H1 (cell line): ENCODE measurements around the gene MMAB. TPM values are rescaled to one million over a fixed set of nuclear protein-coding genes. Genes with fewer than 3 reads are reported as not detected.

ENCODE experiments used
- CTCF ChIA-PET: fragments of 300-600 bp; sonication (Branson Sonifier 250); formaldehyde crosslinking; loops from one replicate; lab custom pipeline; 2021; ENCODE audit not compliant: partially characterized antibody; lab: Charles Lee
- POLR2A ChIA-PET: fragments of 300-600 bp; sonication (Branson Sonifier 250); formaldehyde crosslinking; loops from one replicate; lab custom pipeline; 2021; ENCODE audit warnings: inconsistent platforms; ENCODE audit not compliant: partially characterized antibody; lab: Charles Lee
- DNase-seq, 2 experiments: peaks; one replicate each; pipeline versions ENCODE4 v3.0.0 to v3.0.0-alpha.2; 2010 to 2022; ENCODE audit warnings: low spot score in 2 of 2, low read depth in 1 of 2, mixed read lengths in 1 of 2
- FAIRE-seq: peaks from 2 replicates; lab custom pipeline; 2011; peaks lifted over from hg19 to GRCh38; lab: Jason Lieb, UNC
- H2AFZ ChIP-seq: 2 replicates; pipeline ENCODE4 v1.8.1; 2012; ENCODE audit warnings: low read length, inconsistent platforms
- H2AK5ac ChIP-seq: 2 replicates; pipeline ENCODE4 v1.6.1; 2013; ENCODE audit warnings: low read depth, low read length
- H2BK120ac ChIP-seq: replicated peaks from 2 replicates; pipeline ENCODE3; 2013; ENCODE audit warnings: low read depth, low read length, inconsistent platforms
- H2BK12ac ChIP-seq: 2 replicates; pipeline ENCODE4 v1.6.1; 2013; ENCODE audit warnings: low read depth, low read length
- H2BK15ac ChIP-seq: 2 replicates; pipeline ENCODE4 v1.6.1; 2013; ENCODE audit warnings: low read length
- H2BK20ac ChIP-seq: 2 replicates; pipeline ENCODE4 v1.6.1; 2013; ENCODE audit warnings: low read length
- H2BK5ac ChIP-seq: 2 replicates; pipeline ENCODE4 v1.6.1; 2013; ENCODE audit warnings: low read depth, low read length
- H3K14ac ChIP-seq: 2 replicates; pipeline ENCODE4 v1.6.1; 2013; ENCODE audit warnings: inconsistent platforms; ENCODE audit not compliant: insufficient read length
- H3K18ac ChIP-seq: 2 replicates; pipeline ENCODE4 v1.6.1; 2013; ENCODE audit warnings: low read length; ENCODE audit errors: extremely low read depth
- H3K23ac ChIP-seq: 2 replicates; pipeline ENCODE4 v1.6.1; 2013; ENCODE audit warnings: inconsistent platforms; ENCODE audit not compliant: insufficient read length
- H3K23me2 ChIP-seq: 2 replicates; pipeline ENCODE4 v1.6.1; 2013; ENCODE audit warnings: low read depth, low read length
- H3K27ac ChIP-seq: 2 replicates; pipeline ENCODE4 v1.6.1; 2011; ENCODE audit warnings: low read depth, low read length, inconsistent platforms
- H3K27me3 ChIP-seq, 4 experiments: replicated peaks in 1 of 4; 1 replicate in 1 of 4; 2 replicates in 3 of 4; pipeline versions ENCODE4 v1.6.1 to v1.8.1; 2011 to 2013; ENCODE audit warnings: low read length in 3 of 4, mild to moderate bottlenecking in 3 of 4, inconsistent platforms in 2 of 4, mixed read lengths in 2 of 4, moderate library complexity in 1 of 4; ENCODE audit not compliant: control insufficient read depth in 3 of 4, insufficient read depth in 3 of 4; ENCODE audit errors: extremely low read depth in 1 of 4
- H3K36me3 ChIP-seq, 4 experiments: 2 replicates each; pipeline versions ENCODE4 v1.6.1 to v1.8.1; 2011 to 2013; ENCODE audit warnings: mild to moderate bottlenecking in 4 of 4, low read length in 3 of 4, moderate library complexity in 2 of 4, control low read depth in 1 of 4, inconsistent platforms in 1 of 4; ENCODE audit not compliant: insufficient read depth in 4 of 4, control insufficient read depth in 2 of 4
- H3K4ac ChIP-seq: replicated peaks from 2 replicates; pipeline ENCODE3; 2013; ENCODE audit warnings: low read length, low read depth, mixed read lengths, inconsistent platforms; ENCODE audit not compliant: insufficient read length
- H3K4me1 ChIP-seq, 4 experiments: replicated peaks in 1 of 4; 1 replicate in 1 of 4; 2 replicates in 3 of 4; pipeline versions ENCODE4 v1.6.1 to v1.8.1; 2011 to 2013; ENCODE audit warnings: low read length in 3 of 4, inconsistent platforms in 2 of 4, mixed read lengths in 1 of 4; ENCODE audit not compliant: insufficient read depth in 4 of 4, control insufficient read depth in 3 of 4
- H3K4me2 ChIP-seq, 2 experiments: 2 replicates each; pipeline versions ENCODE4 v1.6.1 to v1.8.1; 2011 to 2013; ENCODE audit warnings: low read depth in 2 of 2, low read length in 2 of 2, control low read depth in 1 of 2, inconsistent platforms in 1 of 2, mild to moderate bottlenecking in 1 of 2; ENCODE audit not compliant: insufficient read depth in 1 of 2
- H3K4me3 ChIP-seq, 4 experiments: fragments of 200-600, 300-600 bp in 1 of 4; sonication (generic), shearing (Covaris generic), sonication (Bioruptor Twin) in 1 of 4; 2 replicates each; pipeline versions ENCODE4 v1.5.1 to v1.8.1; 2011 to 2016; ENCODE audit warnings: low read length in 4 of 4, low read depth in 3 of 4, control low read depth in 2 of 4, inconsistent platforms in 2 of 4, mild to moderate bottlenecking in 2 of 4, mixed read lengths in 1 of 4, moderate library complexity in 1 of 4; ENCODE audit not compliant: insufficient read depth in 2 of 4; ENCODE audit errors: extremely low read depth in 1 of 4
- H3K56ac ChIP-seq: replicated peaks from 2 replicates; pipeline ENCODE3; 2013; ENCODE audit warnings: low read depth, mild to moderate bottlenecking, mixed read lengths, low read length, inconsistent platforms; ENCODE audit not compliant: insufficient read length
- H3K79me1 ChIP-seq: 2 replicates; pipeline ENCODE4 v1.6.1; 2013; ENCODE audit warnings: low read depth, low read length, control low read depth
- H3K79me2 ChIP-seq, 2 experiments: 2 replicates each; pipeline versions ENCODE4 v1.6.1 to v1.8.1; 2012 to 2013; ENCODE audit warnings: low read length in 2 of 2, mild to moderate bottlenecking in 2 of 2, inconsistent platforms in 1 of 2; ENCODE audit not compliant: insufficient read depth in 2 of 2, control insufficient read depth in 1 of 2
- H3K9ac ChIP-seq, 4 experiments: replicated peaks in 1 of 4; 1 replicate in 1 of 4; 2 replicates in 3 of 4; pipeline versions ENCODE4 v1.6.1 to v1.8.1; 2011 to 2013; ENCODE audit warnings: low read depth in 3 of 4, low read length in 3 of 4, control low read depth in 2 of 4, mild to moderate bottlenecking in 2 of 4, moderate library complexity in 2 of 4, inconsistent platforms in 1 of 4; ENCODE audit errors: extremely low read depth in 1 of 4
- H3K9me3 ChIP-seq, 2 experiments: 2 replicates each; pipeline versions ENCODE4 v1.6.1 to v1.8.1; 2012 to 2013; ENCODE audit warnings: mild to moderate bottlenecking in 2 of 2, moderate library complexity in 2 of 2, control low read depth in 1 of 2, inconsistent platforms in 1 of 2, low read depth in 1 of 2, low read length in 1 of 2, mixed read lengths in 1 of 2; ENCODE audit not compliant: insufficient read depth in 2 of 2
- H4K20me1 ChIP-seq, 2 experiments: replicated peaks in 1 of 2; 2 replicates each; pipeline versions ENCODE3 to v1.8.1; 2011 to 2013; ENCODE audit warnings: inconsistent platforms in 2 of 2, low read length in 2 of 2, mild to moderate bottlenecking in 1 of 2; ENCODE audit not compliant: insufficient read depth in 2 of 2, control insufficient read depth in 1 of 2
- H4K5ac ChIP-seq: 2 replicates; pipeline ENCODE4 v1.6.1; 2013; ENCODE audit warnings: low read length, low read depth, mixed read lengths, inconsistent platforms; ENCODE audit not compliant: insufficient read length
- H4K8ac ChIP-seq: 2 replicates; pipeline ENCODE4 v1.8.0; 2013; ENCODE audit warnings: mild to moderate bottlenecking, moderate library complexity, low read length, inconsistent platforms; ENCODE audit not compliant: insufficient read depth; ENCODE audit errors: extremely low read depth
- H4K91ac ChIP-seq: replicated peaks from 2 replicates; pipeline ENCODE3; 2013; ENCODE audit warnings: low read length, mixed read lengths, inconsistent platforms; ENCODE audit not compliant: insufficient read length
- EZH2 ChIP-seq: fragments of 200-600 bp; sonication (generic); IDR thresholded peaks from 2 replicates; pipeline ENCODE4 v1.7.1; 2012; ENCODE audit warnings: low read depth, mild to moderate bottlenecking, moderate library complexity, low read length, inconsistent platforms; ENCODE audit not compliant: severe bottlenecking
- POLR2AphosphoS5 ChIP-seq: IDR thresholded peaks from 2 replicates; pipeline ENCODE4 v1.6.1; 2011; ENCODE audit warnings: low read depth, low read length
- SP1 ChIP-seq: IDR thresholded peaks from 2 replicates; pipeline ENCODE4 v1.6.1; 2011; ENCODE audit warnings: low read depth, low read length
- TCF12 ChIP-seq: IDR thresholded peaks from 2 replicates; pipeline ENCODE4 v1.6.1; 2011; ENCODE audit warnings: low read depth, mild to moderate bottlenecking, low read length
- WGBS, 2 experiments: shearing (Covaris generic) in 1 of 2; methylation state at CpG; one replicate each; pipeline versions ENCODE4 v1.1.6 to v1.1.7; 2013 to 2015; ENCODE audit warnings: low lambda C conversion rate in 2 of 2, mixed read lengths in 2 of 2, inconsistent platforms in 1 of 2, low coverage in 1 of 2, missing lambda C conversion rate in 1 of 2; ENCODE audit not compliant: insufficient replicate concordance in 2 of 2, insufficient coverage in 1 of 2, insufficient read length in 1 of 2; ENCODE audit errors: extremely low coverage in 1 of 2, missing lambda C conversion rate in 1 of 2; 5-methylcytosine and 5-hydroxymethylcytosine counted together
- polyA plus RNA-seq, 7 experiments: library from polyadenylated mRNA; depleted of rRNA in 3 of 7; stranded (reverse) in 5 of 7; unstranded in 2 of 7; fragments of >200 nt in 5 of 7; fragments of 200-250 nt in 2 of 7; gene quantifications; 1 replicate in 5 of 7; 2 replicates in 1 of 7; 4 replicates in 1 of 7; pipeline versions ENCODE4 v1.2.1 to v1.2.3, GENCODE V29; 2011 to 2013; ENCODE audit warnings: missing spikeins in 2 of 7, mixed read lengths in 2 of 7
- total RNA-seq: library from RNA; stranded (reverse); fragmentation: NEBNext Ultra II Directional; extraction: Animal tissue kit (Norgen Biotek cat#: 25700); gene quantifications from 2 replicates; pipeline ENCODE4 v1.2.1, GENCODE V29; 2021
- TF ChIP-seq, protein P1 (sequence below): IDR thresholded peaks from 2 replicates; pipeline ENCODE4 v1.6.1; 2011; ENCODE audit warnings: low read depth, mild to moderate bottlenecking, low read length; ENCODE audit not compliant: insufficient read depth
- TF ChIP-seq, protein P2 (sequence below): IDR thresholded peaks from 2 replicates; pipeline ENCODE4 v1.6.1; 2012; ENCODE audit warnings: low read length, inconsistent platforms

The MMAB gene
- total and polyA plus RNA-seq, 2 of the 8 experiments (the other 6 are each of a cell fraction or from before 2014, with no cell fraction given) = 12.9 to 18.5 TPM

DNA sequence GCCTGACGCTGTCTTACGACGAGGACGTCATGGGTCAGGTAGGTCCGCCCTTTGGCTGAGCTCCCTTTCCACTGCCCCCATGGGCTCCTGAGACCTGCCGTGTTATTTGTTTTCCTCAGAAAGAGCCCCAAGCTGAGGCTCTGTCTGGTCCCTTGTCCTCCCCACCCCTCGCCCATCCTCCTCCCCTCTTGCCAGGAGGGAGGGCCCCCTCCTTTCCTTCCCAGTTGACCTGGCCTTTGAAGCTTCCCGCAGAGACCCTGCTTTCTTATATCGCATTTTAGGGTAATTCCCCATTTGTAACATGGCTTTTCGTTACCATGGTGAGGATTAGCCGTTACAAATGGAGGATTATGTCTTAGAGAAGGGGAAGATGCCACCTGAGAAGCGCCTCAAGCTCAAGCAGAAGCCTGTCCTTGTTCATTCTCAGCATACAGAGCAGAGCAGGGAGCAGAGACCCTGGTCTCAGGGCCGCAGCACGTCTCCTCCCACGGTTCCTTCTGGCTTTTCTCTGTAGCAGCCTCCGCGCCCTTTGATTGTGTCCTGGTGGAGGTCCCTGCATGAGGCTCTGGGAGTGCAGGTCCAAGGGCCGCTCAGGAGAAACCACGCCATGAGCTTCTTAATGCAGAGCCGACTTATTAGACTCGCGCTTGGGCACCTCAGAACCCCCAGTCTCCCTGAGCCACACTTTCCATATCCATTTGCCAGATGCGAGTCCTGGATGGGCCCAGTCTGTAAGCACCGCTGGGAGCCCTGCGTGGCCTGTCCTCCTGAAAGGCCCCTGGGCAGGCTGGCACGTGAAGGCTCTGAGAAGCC, 48.6 kb downstream of the MMAB start:
- Histone ChIP-seq H3K36me3 (peaks cover 0 to 9% (median 1%) of the 10 kb centered on the region in 4 experiments; a peak in 5 of 8 replicates), H3K4me1 (peaks cover 0 to 3% (median under 1%) of the 10 kb centered on the region in 4 experiments; a peak in 1 of 7 replicates), H2AK5ac (no peak overlapping the region), H3K27me3 (no peaks in the 10 kb centered on the region), H4K20me1 (no peaks in the 10 kb centered on the region), H3K4me2 (no peak overlapping the region), H3K23ac (no peak overlapping the region), H2BK120ac (no peak overlapping the region), H3K56ac (no peak overlapping the region), H4K91ac (no peak overlapping the region), H3K9ac (peak overlapping the region in 1 of 4 experiments; percentile 52; a peak in 2 of 7 replicates), H3K79me1 (no peaks in the 10 kb centered on the region), H2BK15ac (no peak overlapping the region), H3K9me3 (no peaks in the 10 kb centered on the region), H3K14ac (no peak overlapping the region), H4K5ac (no peak overlapping the region), H2BK5ac (no peak overlapping the region), H3K4me3 (no peak overlapping the region; a peak in 2 of 8 replicates), H3K23me2 (no peaks in the 10 kb centered on the region), H4K8ac (no peak overlapping the region), H3K79me2 (no peaks in the 10 kb centered on the region), H2BK12ac (no peak overlapping the region), H2BK20ac (no peak overlapping the region), H3K18ac (no peak overlapping the region), H3K27ac (peak overlapping the region; percentile 59; the same call in 1 of the 2 replicates), H3K4ac (no peak overlapping the region), H2AFZ (no peak overlapping the region)
- ChIA-PET POLR2A (no interaction called here), CTCF (interaction anchor here (0.7 to 3.0 kb wide), 17 partner anchors 9 to 281 kb away, joined by 3 to 18 read pairs (median 4); no protein-coding TSS in a partner anchor)
- FAIRE-seq (no peak), DNase-seq (no peak)
- 91% methylated on average over 26 of the region's 26 CpGs; no CpG with 5 or more reads in 1 of the 2 experiments for WGBS, 2 experiments
- TF ChIP-seq, protein P1, sequence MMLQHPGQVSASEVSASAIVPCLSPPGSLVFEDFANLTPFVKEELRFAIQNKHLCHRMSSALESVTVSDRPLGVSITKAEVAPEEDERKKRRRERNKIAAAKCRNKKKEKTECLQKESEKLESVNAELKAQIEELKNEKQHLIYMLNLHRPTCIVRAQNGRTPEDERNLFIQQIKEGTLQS = no peak
- TF ChIP-seq TCF12 (no peak), SP1 (no peak), POLR2AphosphoS5 (no peak), EZH2 (no peak)
- TF ChIP-seq, protein P2, sequence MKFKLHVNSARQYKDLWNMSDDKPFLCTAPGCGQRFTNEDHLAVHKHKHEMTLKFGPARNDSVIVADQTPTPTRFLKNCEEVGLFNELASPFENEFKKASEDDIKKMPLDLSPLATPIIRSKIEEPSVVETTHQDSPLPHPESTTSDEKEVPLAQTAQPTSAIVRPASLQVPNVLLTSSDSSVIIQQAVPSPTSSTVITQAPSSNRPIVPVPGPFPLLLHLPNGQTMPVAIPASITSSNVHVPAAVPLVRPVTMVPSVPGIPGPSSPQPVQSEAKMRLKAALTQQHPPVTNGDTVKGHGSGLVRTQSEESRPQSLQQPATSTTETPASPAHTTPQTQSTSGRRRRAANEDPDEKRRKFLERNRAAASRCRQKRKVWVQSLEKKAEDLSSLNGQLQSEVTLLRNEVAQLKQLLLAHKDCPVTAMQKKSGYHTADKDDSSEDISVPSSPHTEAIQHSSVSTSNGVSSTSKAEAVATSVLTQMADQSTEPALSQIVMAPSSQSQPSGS = no peak
